Heart right ventricle (tissue), 16 donors: ENCODE measurements around the gene ZNF532. TPM values are rescaled to one million over a fixed set of nuclear protein-coding genes. Genes with fewer than 3 reads are reported as not detected.

Experiments used
- ATAC-seq, 8 donors: fragments of 200-7000 bp; cut with Tn5 transposase; one replicate each; pipeline ENCODE4 v1.9.1; 2020; ENCODE audit warnings: mild to moderate bottlenecking in 8 of 8, moderate library complexity in 8 of 8, moderate number of reproducible peaks in 1 of 8
- DNase-seq, 2 donors: peaks; one replicate each; pipeline ENCODE4 v3.0.0-alpha.2; 2020
- H3K27ac ChIP-seq, 10 donors: fragments of 200-600 bp; sonication (generic) in 2 of 10; one replicate each; pipeline versions ENCODE4 v1.5.0 to v1.8.0; 2020 to 2022; ENCODE audit warnings: mild to moderate bottlenecking in 3 of 10
- H3K27me3 ChIP-seq, 7 donors: fragments of 200-600 bp; one replicate each; pipeline ENCODE4 v1.8.0; 2021 to 2022; ENCODE audit warnings: mild to moderate bottlenecking in 2 of 7
- H3K36me3 ChIP-seq, 9 donors: fragments of 200-600 bp; sonication (generic) in 1 of 9; one replicate each; pipeline versions ENCODE4 v1.5.0 to v1.8.0; 2020 to 2022; ENCODE audit warnings: mild to moderate bottlenecking in 2 of 9
- H3K4me1 ChIP-seq, 9 donors: fragments of 200-600 bp; sonication (generic) in 1 of 9; one replicate each; pipeline versions ENCODE4 v1.5.0 to v1.8.0; 2020 to 2022; ENCODE audit warnings: mild to moderate bottlenecking in 4 of 9
- H3K4me3 ChIP-seq, 10 donors: fragments of 200-600 bp; sonication (generic) in 2 of 10; one replicate each; pipeline versions ENCODE4 v1.5.0 to v1.8.0; 2020 to 2022; ENCODE audit warnings: mild to moderate bottlenecking in 7 of 10, moderate library complexity in 2 of 10
- H3K9me3 ChIP-seq, 11 donors: fragments of 200-600 bp in 10 of 11; sonication (generic) in 2 of 11; one replicate each; pipeline versions ENCODE4 v1.5.0 to v1.8.0; 2013 to 2022; ENCODE audit warnings: mild to moderate bottlenecking in 2 of 11, control low read depth in 1 of 11, moderate library complexity in 1 of 11
- CTCF ChIP-seq, 9 donors: fragments of 200-600 bp; sonication (generic) in 2 of 9; IDR thresholded peaks; one replicate each; pipeline versions ENCODE4 v1.5.0 to v1.8.0; 2021 to 2022; ENCODE audit warnings: antibody characterized with exemption in 9 of 9, mild to moderate bottlenecking in 5 of 9, moderate library complexity in 1 of 9
- WGBS, 2 donors: extraction: QIAGEN DNeasy Blood & Tissue Kit; methylation state at CpG; one replicate each; pipeline ENCODE4 v1.1.7; 2013; ENCODE audit warnings: inconsistent platforms in 1 of 2; 5-methylcytosine and 5-hydroxymethylcytosine counted together
- intact Hi-C, 10 donors: fragments of 100-400 bp; cut with DNase I; formaldehyde crosslinking; loops; one replicate each; pipeline versions ENCODE4 v1.11.1 to v1.14.2; 2022
- polyA plus RNA-seq, 2 donors: library from polyadenylated mRNA; stranded (reverse); fragments of 200-250 nt; gene quantifications; one replicate each; pipeline ENCODE4 v1.2.3, GENCODE V29; 2013
- total RNA-seq, 10 donors: library from RNA; stranded (reverse); fragmentation: NEBNext Ultra II Directional in 3 of 10; extraction: Animal tissue kit (Norgen Biotek cat#: 25700) in 3 of 10; gene quantifications; one replicate each; pipeline versions ENCODE4 v1.2.1 to v1.2.4, GENCODE V29; 2021 to 2023
- donor health status: Arrhythmogenic right ventricular cardiomyopathy.
- donor health status: ischemic (EF 13 %, LVEDD 7.1; RV severe dilation, severe dysfunction).
- donor health status: healthy with polysubstance abuse.
- donor health status: DM: no; HTN: yes; CAD: no.
- donor health status: DM: no; HTN: no; CAD: no.
- donor health status: ischemic (EF 25% LVEDD 6.9; RV normal size, moderate dysfunction).
- donor health status: ischemic (EF 25% LVEDD 5.7; RV mildly dilated, moderate dysfunction).
- donor health status: healthy.
- donor health status: DM: yes; HTN: yes; CAD: no.
- donor health status: Ischemic cardiomyopathy.
- donor health status: ischemic (EF 35%, LVEDD 5.7; RV mildly dilated, moderate dysfunction).
- donor health status: nonischemic (EF 11% LVEDD 7.7; RV severe dilation, severe dysfunction).
- donor health status: DM: yes; HTN: yes; CAD: no.
- donor health status: PGD.
- donor health status: ischemic (EF 29% LVEDD 5.4; RV normal size, mild dysfunction).
- donor health status: nonischemic (EF 23%, LVEDD 6.1; RV moderate dilation, normal function).

ZNF532 gene
- total and polyA plus RNA-seq, 12 donors: 13.8 to 71.4 (median 64.6) TPM

- ATAC-seq: no peak
- no peak for TF ChIP-seq CTCF (IDR thresholded peaks at IDR 0.05)
- intact Hi-C loops: no loop called here
- Histone ChIP-seq H3K4me3 (no peak overlapping the region), H3K4me1 (peaks cover 0 to 19% (median 7%) of the 10 kb centered on the region in 9 donors), H3K36me3 (no peaks in the 10 kb centered on the region), H3K27me3 (no peaks in the 10 kb centered on the region), H3K9me3 (peaks cover 0 to 1% (median 0%) of the 10 kb centered on the region in 11 donors), H3K27ac (no peak overlapping the region)
- 96 to 97% methylated on average over 5 of the region's 5 CpGs for WGBS, 2 donors
- no peak for DNase-seq
These were observed 147.1 kb downstream of the ZNF532 start for GRCh38 chr18:59011786-59012185.

- H3K4me3 ChIP-seq: no peak overlapping the region
- no peaks in the 10 kb centered on the region for H3K36me3 ChIP-seq
- H3K9me3 ChIP-seq: peaks cover 0 to 11% (median 0%) of the 10 kb centered on the region in 11 donors
- WGBS, 2 donors: 65 to 76% methylated on average over 6 of the region's 6 CpGs
- DNase-seq (no peak), ATAC-seq (no peak)
- intact Hi-C loops: no loop called here
- TF ChIP-seq CTCF (IDR thresholded peaks at IDR 0.05): no peak
- no peaks in the 10 kb centered on the region for H3K27me3 ChIP-seq
- peaks cover 0 to 18% (median 7%) of the 10 kb centered on the region in 9 donors for H3K4me1 ChIP-seq
- no peak overlapping the region for H3K27ac ChIP-seq
These were observed 148.4 kb downstream of the ZNF532 start for GRCh38 chr18:59012815-59013705.

- ATAC-seq: no peak
- Histone ChIP-seq H3K36me3 (no peaks in the 10 kb centered on the region), H3K4me1 (peaks cover 0 to 11% (median 5%) of the 10 kb centered on the region in 9 donors), H3K4me3 (no peak overlapping the region), H3K9me3 (peaks cover 0 to 17% (median 0%) of the 10 kb centered on the region in 11 donors), H3K27me3 (no peaks in the 10 kb centered on the region), H3K27ac (no peak overlapping the region)
- 81 to 84% methylated on average over 2 of the region's 2 CpGs for WGBS, 2 donors
- TF ChIP-seq CTCF (IDR thresholded peaks at IDR 0.05): no peak
- no peak for DNase-seq
- intact Hi-C loops: no loop called here
These were observed 149.1 kb downstream of the ZNF532 start for GRCh38 chr18:59013744-59014143.

- intact Hi-C loops: no loop called here
- 95% methylated on average over 5 of the region's 5 CpGs for WGBS, 2 donors
These were observed 151.0 kb downstream of the ZNF532 start for GRCh38 chr18:59015531-59016152.

More at GRCh38 chr18:59015531-59016152, 151.0 kb downstream of the ZNF532 start:
- H3K27ac ChIP-seq: no peak overlapping the region
- peaks cover 0 to 9% (median 5%) of the 10 kb centered on the region in 9 donors for H3K4me1 ChIP-seq
- H3K9me3 ChIP-seq: peaks cover 0 to 18% (median 0%) of the 10 kb centered on the region in 11 donors
- H3K27me3 ChIP-seq: no peaks in the 10 kb centered on the region
- DNase-seq (no peak), ATAC-seq (no peak)
- TF ChIP-seq CTCF (IDR thresholded peaks at IDR 0.05): no peak
- H3K4me3 ChIP-seq: no peak overlapping the region
- H3K36me3 ChIP-seq: no peaks in the 10 kb centered on the region
